NCI-H1694 (cell line): ENCODE measurements around the gene VPS13D.

Experiments
- DNase-seq: peaks from one replicate; lab custom pipeline; 2025; lab: John Stamatoyannopoulos, UW

The VPS13D gene, protein sequence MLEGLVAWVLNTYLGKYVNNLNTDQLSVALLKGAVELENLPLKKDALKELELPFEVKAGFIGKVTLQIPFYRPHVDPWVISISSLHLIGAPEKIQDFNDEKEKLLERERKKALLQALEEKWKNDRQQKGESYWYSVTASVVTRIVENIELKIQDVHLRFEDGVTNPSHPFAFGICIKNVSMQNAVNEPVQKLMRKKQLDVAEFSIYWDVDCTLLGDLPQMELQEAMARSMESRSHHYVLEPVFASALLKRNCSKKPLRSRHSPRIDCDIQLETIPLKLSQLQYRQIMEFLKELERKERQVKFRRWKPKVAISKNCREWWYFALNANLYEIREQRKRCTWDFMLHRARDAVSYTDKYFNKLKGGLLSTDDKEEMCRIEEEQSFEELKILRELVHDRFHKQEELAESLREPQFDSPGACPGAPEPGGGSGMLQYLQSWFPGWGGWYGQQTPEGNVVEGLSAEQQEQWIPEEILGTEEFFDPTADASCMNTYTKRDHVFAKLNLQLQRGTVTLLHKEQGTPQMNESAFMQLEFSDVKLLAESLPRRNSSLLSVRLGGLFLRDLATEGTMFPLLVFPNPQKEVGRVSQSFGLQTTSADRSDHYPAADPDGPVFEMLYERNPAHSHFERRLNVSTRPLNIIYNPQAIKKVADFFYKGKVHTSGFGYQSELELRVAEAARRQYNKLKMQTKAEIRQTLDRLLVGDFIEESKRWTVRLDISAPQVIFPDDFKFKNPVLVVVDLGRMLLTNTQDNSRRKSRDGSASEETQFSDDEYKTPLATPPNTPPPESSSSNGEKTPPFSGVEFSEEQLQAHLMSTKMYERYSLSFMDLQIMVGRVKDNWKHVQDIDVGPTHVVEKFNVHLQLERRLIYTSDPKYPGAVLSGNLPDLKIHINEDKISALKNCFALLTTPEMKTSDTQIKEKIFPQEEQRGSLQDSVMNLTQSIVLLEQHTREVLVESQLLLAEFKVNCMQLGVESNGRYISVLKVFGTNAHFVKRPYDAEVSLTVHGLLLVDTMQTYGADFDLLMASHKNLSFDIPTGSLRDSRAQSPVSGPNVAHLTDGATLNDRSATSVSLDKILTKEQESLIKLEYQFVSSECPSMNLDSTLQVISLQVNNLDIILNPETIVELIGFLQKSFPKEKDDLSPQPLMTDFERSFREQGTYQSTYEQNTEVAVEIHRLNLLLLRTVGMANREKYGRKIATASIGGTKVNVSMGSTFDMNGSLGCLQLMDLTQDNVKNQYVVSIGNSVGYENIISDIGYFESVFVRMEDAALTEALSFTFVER (N-terminal part only)

DNA sequence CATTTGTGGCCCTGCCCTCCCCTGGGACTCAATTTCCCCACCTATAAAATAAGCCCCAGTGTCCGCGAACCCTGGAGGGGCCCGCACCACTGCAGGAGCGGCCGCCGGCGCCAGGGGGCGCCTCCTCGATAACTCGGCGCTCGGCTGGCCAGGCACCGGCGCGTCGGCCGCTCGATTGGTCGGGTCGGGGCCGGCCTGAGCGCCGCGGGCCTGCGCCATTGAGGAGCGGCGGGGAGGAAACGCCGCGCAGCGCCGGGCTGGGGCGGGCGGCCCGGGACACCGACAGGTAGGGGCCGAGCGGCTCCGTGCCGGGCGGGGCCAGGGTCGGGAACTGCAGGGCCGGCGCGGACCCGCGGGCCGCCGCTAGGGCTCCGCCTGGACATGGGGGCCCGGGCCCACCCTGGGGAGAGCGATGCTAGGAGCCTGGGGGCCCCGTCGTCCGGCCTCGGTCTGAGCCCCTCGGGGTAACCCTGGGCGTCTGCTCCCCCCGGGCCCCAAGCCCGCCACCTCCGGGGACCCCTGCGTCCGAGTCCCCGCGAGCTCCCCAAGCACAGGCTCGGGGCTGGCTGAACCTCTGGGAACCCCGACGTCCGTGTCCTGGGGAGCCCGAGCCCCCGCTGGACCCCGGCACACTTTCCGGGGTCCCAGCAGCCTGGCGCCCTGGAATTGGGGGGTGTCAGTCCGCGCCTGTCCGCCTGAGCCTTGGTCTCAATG, at the start of gene VPS13D:
TSS of gene VPS13D (plus strand) at position 196 of the 714 bp plus-strand sequence. CDS start 4,237 bp downstream, outside the sequence.
- DNase-seq, result no peak

DNA sequence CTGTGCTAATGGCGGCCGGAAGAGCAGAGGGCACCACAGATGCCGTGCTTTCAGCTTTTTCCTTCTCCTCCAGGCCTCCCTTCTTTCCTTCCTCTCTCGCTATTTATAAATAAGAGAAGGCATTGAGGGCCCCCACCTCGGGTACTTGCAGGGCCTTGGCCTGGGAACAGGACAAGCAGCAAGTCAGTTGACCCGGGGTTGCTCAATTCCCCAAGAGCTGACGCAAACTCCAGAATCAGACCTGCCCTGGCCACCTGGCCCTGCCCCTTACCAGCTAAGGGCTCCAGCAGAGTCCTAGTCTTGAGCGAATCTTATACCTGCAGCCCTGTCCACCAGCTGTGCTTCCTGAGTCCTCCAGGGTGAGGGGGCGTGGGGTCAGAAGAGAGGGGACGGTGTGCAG, 49.5 kb upstream of the VPS13D start:
- DNase-seq, result no peak

DNA sequence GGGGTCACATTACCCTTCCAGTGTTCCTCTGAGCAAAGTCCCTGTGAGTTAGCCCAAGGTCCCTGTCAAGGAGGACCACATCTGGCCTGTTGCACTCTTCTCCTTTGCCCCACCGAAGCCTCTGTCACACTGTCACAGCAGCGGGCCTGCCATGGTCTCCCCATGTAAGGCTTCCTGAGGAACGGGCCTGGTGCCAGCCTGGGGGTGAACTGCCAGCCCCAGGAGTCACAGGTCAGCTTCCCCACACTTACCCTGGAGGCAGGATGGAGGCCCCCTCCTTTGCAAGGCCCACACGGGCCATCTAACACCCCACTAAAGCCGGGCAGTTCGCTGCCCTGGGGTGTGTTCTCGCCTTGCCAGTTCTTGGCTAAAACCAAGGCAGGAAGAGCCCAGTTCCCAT, 48.9 kb upstream of the VPS13D start:
- no peak for DNase-seq

DNA sequence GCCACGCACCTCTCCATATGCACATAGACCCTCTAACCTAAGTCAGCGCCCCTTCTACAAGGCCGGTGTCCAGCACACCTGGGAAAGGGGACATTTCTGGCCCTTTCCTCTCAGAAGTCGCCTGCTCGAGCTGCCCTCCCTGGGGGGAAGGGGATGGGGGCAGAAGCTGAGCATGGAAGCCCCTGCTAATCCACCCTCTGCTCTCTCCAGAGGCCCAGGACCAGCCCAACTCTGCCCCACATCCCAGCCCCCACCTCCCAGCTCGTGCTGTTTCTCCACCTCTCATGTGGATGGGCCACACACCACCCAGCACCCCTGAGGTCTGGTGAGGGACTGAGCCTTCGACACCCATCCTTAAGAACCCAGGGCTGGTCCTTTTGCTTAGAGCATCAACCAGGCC, 48.3 kb upstream of the VPS13D start:
- no peak for DNase-seq

DNA sequence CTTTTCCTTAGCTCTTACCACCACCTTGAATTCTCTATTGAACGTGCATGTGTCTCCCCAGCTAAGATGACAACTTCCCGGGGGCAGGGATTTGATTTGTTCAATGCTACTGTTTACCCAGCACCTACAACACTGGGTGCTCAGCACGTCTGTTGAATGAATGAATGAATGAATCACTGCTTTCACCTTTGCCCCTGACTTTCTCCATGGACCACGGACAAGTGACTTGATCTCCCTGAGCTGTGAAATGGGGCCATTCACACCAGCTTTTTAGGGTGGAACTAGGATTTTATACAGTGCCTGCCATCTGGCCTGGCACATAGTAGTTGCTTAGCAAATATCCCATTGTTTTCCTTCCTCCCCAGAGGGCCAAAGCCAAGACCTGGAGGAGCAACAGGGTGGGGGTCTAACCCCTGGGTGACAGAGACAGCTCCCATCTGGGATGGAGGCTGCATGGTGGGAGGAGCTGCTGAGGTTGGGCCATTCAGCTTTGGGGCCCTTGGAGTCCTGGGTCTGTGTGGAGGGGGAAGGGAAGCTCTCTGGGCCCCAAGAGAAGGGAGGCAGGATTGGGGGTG, 47.3 kb upstream of the VPS13D start:
- no peak for DNase-seq

DNA sequence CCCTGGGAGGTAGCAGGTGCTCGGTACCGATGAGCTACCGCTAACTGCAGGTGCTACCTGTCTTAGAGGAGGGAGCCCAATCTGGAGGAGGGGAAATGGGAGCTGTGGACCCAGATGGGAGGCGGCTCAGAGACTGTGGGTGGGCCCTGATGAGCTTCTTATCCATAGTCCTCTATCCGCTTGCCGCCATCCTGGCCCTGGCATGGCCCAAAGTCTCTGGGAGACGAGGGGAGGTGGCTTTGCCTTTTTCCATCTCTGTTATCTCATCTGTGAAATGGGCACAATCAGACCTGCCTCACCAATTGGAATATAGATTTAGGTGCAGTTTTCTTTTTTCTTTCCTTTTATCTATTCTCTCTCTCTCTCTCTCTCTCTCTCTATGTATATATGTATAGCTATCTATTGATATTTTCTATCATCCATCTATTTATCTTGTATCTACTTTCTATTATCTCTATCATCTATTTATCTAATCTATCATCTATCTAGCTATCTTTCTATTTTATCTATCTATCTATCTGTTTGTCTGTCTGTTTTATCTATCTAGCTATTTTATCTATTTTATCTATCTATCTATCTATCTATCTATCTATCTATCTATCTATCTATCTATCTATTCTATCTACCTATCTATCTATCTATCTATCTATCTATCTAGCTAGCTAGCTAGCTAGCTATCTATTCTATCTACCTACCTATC, 46.6 kb upstream of the VPS13D start:
- DNase-seq, result no peak

DNA sequence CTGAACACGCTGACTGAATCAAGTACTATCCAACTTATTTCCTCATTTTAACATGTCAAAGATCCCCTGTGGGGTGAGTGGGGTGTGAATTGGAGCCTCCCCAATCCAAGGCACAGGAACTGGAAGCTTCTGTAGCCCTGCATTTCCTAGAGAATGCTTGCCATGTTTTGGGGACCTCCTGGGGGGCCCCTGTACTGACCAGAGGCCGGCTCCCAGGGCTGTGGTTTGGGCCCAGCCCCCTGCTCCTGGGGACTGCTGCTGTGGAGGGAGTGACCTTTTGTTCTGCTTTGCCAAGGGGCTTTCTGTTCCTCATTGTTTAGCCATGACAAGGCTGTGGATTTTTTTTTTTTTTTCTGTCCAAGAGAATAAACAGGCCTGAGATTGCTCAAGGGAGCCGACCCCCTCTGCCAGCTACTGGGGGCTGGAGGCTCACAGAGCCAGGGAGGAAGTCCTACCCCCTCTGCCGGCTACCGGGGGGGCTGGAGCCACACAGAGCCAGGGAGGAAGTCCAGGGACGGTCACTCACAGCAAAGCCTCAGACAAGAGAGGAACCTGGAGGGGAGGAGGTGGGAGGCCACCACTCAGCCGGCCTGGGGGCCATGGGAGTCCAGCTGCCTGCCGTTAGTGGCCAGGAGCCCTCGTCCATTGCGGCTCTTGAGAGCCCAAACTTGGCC, 45.7 kb upstream of the VPS13D start:
- no peak for DNase-seq

DNA sequence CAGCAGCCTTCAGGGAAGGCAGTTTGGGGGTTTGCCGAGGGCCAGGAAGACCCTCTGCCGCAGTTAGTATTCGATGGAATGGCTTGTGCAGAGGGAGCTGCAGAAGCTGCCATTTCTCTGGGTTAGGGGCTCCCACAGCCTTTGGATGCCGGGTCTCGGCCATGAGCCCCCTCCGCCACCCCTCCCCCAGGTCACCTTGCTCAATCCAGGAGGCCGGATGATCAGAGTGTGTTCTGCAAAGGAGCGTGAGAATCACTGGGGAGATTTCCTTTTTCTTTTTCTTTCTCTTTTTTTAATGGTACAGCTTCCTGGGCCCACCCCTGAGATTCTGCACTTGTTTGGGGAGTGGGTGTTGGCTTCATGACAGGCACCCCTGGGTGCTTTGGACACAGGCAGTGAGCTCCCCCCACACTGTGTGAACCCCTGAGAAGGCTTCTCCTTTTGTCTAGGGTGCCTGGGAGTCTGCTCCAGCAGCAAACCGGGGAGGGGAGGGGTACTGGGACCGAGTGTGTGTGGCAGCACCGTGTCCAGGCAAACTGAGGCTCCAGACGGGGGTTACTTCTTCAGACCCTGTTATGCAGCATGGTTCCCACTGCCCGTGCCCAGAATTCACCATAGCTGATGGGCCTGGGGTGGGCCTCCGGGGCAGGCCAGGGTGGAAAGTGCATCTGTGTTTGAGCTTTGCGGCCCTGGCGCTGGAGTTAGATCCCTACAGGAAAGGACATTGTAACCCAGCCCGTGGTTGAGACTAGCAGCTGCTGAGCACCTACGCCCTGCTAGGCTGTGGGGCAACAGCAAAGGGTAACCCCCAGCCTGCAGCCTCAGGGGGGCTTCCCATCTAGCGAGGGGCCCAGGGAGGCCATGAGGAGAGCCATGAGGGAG, 44.6 kb upstream of the VPS13D start:
- DNase-seq, result no peak

DNA sequence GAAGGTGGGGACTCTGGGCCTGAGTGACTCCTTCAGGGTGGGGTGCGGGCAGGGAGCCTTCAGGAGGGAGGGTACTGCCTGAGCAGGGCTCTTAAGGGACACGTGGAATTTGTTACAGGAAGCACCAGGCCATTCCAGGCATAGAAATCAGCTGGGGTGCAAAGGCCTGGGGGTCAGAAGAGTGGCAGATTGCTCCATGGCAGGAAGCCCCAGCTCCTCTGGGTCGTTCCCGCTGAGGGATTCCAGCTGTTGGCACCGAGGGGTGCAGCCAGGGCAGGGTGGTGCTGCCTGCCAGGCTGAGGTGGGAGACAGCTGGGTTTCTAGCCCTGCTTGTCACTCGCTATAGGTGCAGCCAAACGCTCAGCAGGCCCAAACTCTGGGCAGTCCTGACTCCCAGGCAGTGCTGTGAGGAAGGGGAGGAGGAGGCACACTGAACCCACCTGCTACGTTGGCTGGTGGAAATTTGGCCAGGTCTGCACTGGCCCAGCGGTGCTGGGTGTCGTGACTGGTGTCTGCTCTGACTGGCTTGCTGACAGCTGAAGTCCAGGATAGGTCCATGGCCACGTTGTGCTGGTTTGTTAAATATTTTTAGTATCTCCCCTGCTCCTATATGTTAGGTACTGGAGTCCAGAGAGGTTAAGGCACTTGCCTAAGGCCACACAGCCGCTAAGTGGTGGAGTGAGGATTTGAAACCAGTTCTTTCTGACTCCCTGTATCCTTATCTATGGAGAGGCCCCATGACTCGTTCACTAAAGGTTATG, 43.7 kb upstream of the VPS13D start:
- no peak for DNase-seq

DNA sequence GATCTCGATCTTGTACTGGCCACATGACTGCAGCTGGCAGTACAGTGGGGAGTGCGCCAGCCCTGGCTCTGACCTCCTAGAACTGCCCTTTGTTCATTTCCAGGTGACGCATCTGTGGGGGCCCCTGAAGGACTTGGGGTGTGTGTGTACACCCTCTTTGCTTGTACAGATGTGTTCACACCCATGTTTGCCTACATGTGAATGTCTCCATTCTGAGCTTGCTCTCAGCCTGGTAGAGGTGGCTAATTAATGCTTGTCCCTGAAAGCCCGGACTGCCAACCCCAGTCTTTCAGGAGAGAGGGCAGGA, 43.2 kb upstream of the VPS13D start:
- DNase-seq, result no peak

DNA sequence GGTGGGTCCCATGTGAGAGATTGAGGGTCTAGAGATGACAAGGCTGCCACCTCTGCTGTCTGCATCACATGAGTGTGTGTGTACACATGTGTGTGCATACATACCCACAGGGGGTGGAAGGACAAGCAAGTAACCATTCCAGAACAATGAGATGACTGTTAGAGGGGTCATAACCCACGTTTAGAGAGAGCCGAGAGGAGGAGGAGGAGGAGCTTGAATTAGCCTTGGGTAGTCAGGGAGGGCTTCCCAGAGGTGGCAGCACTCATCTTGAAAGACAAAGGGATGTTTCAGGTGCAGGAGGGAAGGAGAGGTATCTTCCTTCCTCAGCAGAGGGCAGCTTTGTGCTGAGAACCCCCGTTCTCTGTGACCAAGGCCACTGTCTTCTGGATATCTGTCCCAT, 41.7 kb upstream of the VPS13D start:
- DNase-seq, result no peak

DNA sequence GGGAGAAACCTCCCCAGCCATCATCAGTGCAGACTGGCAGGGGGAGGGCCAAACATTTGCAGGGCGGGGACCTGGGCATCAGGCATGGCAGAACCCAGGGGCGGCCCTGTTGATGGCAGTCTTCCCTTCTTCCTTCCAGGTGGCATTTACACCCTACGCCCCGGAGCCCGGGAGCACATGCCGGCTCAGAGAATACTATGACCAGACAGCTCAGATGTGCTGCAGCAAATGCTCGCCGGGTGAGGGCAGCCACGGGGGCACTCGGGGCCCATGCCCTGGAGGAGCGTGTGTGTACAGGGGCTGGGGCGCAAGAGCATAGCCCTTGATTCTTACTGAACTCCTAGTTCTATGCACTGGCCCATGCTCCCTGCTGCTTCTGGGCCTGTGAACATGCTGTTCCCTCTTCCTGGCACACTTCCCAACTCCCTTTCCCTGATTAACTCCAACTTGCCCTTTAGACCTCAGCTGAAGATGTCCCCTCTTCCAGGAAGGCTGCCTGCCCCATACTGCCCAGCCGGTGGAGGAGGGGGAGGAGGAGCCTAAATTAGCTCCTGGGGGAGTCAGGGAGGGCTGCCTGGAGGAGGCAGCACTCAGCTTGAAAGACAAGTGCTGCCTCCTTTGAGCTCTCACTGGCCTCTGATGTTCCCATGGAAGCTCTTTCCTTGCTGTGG, 41.0 kb upstream of the VPS13D start:
- DNase-seq, result no peak

DNA sequence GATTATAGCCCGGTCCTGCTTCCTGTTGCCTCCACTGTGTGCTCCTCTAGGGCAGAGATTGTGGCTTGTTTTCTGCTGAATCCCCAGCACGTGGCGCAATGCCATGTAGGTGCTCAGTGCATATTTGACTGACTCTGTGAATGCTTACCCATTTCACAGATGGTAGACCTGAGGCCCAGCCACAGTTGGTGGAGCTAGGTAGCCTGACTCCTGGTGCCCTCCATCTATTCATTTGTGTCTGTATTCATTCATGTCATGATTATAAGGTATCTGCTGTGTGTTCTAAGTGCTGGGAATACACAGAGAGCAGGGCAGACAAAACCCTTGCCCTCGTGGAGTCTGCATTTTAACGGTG, 40.5 kb upstream of the VPS13D start:
- DNase-seq, result no peak

DNA sequence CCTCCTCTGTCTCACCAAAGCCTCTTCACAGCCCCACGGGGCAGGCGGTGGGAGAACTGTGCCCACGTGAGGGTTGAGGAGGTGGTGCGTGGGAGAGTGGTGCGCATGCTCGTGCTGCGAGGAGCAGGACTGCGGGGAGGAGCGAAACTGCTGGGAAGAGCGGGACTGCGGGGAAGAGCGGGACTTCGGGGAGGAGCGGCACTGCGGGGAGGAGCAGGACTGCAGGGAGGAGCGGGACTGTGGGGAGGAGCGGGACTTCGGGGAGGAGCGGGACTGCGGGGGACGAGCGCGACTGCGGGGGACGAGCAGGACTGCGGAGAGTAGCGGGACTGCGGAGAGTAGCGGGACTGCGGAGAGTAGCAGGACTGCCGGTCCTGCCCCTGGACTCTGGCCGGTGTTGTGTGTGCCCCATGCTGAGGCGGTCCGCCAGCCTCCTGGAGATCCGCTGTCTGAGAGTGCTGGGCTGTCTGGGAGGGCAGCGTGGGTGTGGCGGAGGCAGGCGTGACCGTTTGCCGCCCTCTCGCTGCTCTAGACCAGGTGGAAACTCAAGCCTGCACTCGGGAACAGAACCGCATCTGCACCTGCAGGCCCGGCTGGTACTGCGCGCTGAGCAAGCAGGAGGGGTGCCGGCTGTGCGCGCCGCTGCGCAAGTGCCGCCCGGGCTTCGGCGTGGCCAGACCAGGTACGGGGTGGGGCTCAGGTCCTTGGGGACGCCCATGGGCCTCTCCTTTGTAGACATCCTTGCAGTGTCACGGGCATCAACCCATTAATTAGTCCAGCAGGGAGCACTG, 38.4 kb upstream of the VPS13D start:
- DNase-seq, result no peak

DNA sequence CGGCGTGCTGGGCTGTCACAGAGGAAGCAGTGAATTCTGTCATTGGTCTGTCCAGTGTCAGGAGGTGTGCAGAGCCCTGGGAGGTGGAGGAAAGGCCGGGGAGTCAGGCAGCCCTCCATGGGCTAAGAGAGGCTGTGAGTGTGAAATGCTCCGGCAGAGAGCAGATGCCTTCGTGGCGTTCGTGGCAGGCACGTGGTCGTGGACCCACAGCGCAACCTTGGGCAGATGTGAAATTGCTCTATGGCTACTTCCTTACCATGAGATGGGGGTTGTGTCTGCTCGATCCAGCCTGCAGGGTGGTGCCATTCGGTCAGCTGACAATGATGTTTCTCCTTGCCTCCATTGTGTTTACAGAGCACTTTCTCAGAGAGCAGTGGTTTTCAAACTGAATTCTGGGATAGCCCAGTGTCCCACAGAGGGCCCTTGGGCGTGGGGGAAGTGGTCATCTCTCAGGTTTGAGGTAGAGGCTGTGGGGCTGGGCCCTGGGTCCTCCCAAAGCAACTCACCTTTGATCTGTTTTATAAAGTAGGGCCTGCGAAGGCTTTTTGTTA, 35.1 kb upstream of the VPS13D start:
- no peak for DNase-seq

DNA sequence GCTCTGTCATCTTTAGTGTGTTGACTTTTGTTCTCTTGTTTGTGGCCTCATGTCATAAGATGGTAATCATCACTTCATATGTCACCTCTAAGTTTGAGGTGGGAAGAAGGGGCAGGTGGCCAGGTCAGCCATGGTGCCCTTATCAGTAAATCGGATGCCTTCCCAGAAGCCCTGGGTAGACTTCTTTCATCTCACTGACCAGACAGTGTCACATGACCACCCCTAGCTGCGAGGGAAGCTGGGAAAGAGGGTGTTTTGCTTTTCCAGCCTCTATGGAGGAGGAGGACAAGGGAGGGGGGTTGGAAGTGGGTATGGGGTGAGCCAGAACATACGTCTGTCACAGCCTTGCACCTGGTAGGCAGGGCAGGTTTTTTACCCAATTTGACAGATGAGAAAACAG, 34.4 kb upstream of the VPS13D start:
- no peak for DNase-seq
